OCI-LY1 (cell line): ENCODE measurements around the gene IMMP2L.

Experiments
- H2AFZ ChIP-seq: fragments of 200-600 bp; sonication (generic), shearing (Covaris generic); 2 replicates; pipeline ENCODE4 v1.6.0; 2014; ENCODE audit warnings: antibody characterized with exemption, mild to moderate bottlenecking, low read length
- H3F3A ChIP-seq: fragments of 200-600 bp; sonication (generic), shearing (Covaris generic); 2 replicates; pipeline ENCODE4 v1.6.0; 2014; ENCODE audit warnings: mild to moderate bottlenecking, antibody characterized with exemption, low read length, moderate library complexity; ENCODE audit not compliant: insufficient read depth
- H3K27ac ChIP-seq: fragments of 200-600 bp; sonication (generic); 2 replicates; pipeline ENCODE4 v1.5.1; 2014; ENCODE audit warnings: low read length, mixed run types, mild to moderate bottlenecking, low read depth; ENCODE audit not compliant: poor library complexity, severe bottlenecking
- H3K27me3 ChIP-seq: fragments of 200-600 bp; sonication (generic); 2 replicates; pipeline ENCODE4 v1.6.0; 2014; ENCODE audit warnings: antibody characterized with exemption, mild to moderate bottlenecking, low read length, moderate library complexity; ENCODE audit not compliant: insufficient read depth
- H3K36me3 ChIP-seq: fragments of 200-600 bp; sonication (generic); 2 replicates; pipeline ENCODE4 v1.6.1; 2014; ENCODE audit warnings: mild to moderate bottlenecking, antibody characterized with exemption, low read length, moderate library complexity, mixed read lengths; ENCODE audit not compliant: insufficient read depth
- H3K4me1 ChIP-seq: fragments of 200-600 bp; sonication (generic); 2 replicates; pipeline ENCODE4 v1.5.1; 2014; ENCODE audit warnings: mild to moderate bottlenecking, low read length, moderate library complexity; ENCODE audit not compliant: insufficient read depth, severe bottlenecking
- H3K4me2 ChIP-seq: fragments of 200-600 bp; sonication (generic), shearing (Covaris generic); 2 replicates; pipeline ENCODE4 v1.6.1; 2014; ENCODE audit warnings: low read length
- H3K4me3 ChIP-seq: fragments of 200-600 bp; sonication (generic); 2 replicates; pipeline ENCODE4 v1.5.1; 2014; ENCODE audit warnings: low read length, low read depth, mild to moderate bottlenecking, mixed read lengths; ENCODE audit not compliant: poor library complexity, severe bottlenecking
- H3K79me2 ChIP-seq: fragments of 200-600 bp; shearing (Covaris generic); 2 replicates; pipeline ENCODE4 v1.6.1; 2016; ENCODE audit warnings: mixed run types, low read length, mixed read lengths; ENCODE audit not compliant: insufficient read depth
- H3K9ac ChIP-seq: fragments of 200-600 bp; sonication (generic), shearing (Covaris generic); 2 replicates; pipeline ENCODE4 v1.6.1; 2014; ENCODE audit warnings: mild to moderate bottlenecking, low read length, mixed read lengths
- H3K9me2 ChIP-seq: fragments of 200-600 bp; sonication (generic), shearing (Covaris generic); 2 replicates; pipeline ENCODE4 v1.6.1; 2014; ENCODE audit warnings: low read depth, mild to moderate bottlenecking, low read length, mixed read lengths
- H3K9me3 ChIP-seq: fragments of 200-600 bp; shearing (Covaris generic); 2 replicates; pipeline ENCODE4 v1.6.1; 2014; ENCODE audit warnings: low read length, mixed read lengths
- H4K20me1 ChIP-seq: fragments of 200-600 bp; sonication (generic), shearing (Covaris generic); 2 replicates; pipeline ENCODE4 v1.6.0; 2016; ENCODE audit warnings: mild to moderate bottlenecking, low read length; ENCODE audit not compliant: insufficient read depth
- CTCF ChIP-seq: fragments of 200-600 bp; sonication (generic), shearing (Covaris generic); IDR thresholded peaks from 2 replicates; pipeline ENCODE4 v1.5.1; 2017; ENCODE audit warnings: mild to moderate bottlenecking, antibody characterized with exemption, low read length, moderate library complexity, mixed read lengths
- EZH2 ChIP-seq: fragments of 200-600 bp; sonication (generic), shearing (Covaris generic); IDR thresholded peaks from 2 replicates; pipeline ENCODE4 v1.8.0; 2017; ENCODE audit warnings: borderline replicate concordance, mixed run types, mild to moderate bottlenecking, antibody characterized with exemption, low read length, moderate library complexity, mixed read lengths

The IMMP2L gene

GRCh38 chr7:111400088-111400487 is 162.2 kb downstream of the IMMP2L start:
- Histone ChIP-seq H3K27ac (no peak overlapping the region), H3F3A (no peaks in the 10 kb centered on the region), H3K79me2 (no peaks in the 10 kb centered on the region), H3K9ac (no peak overlapping the region), H4K20me1 (no peaks in the 10 kb centered on the region), H3K36me3 (no peaks in the 10 kb centered on the region), H3K9me2 (no peaks in the 10 kb centered on the region), H3K4me1 (no peaks in the 10 kb centered on the region), H3K4me3 (no peak overlapping the region), H3K27me3 (no peaks in the 10 kb centered on the region), H2AFZ (no peak overlapping the region), H3K4me2 (no peak overlapping the region), H3K9me3 (no peaks in the 10 kb centered on the region)
- no peak for TF ChIP-seq EZH2
- no peak for TF ChIP-seq CTCF

GRCh38 chr7:111394891-111395290 is 167.4 kb downstream of the IMMP2L start:
- no peaks in the 10 kb centered on the region for H3K27me3 ChIP-seq

GRCh38 chr7:111393011-111393754 is 169.1 kb downstream of the IMMP2L start:
- Histone ChIP-seq H3K4me3 (no peak overlapping the region), H3K9me3 (no peaks in the 10 kb centered on the region), H3K4me1 (no peaks in the 10 kb centered on the region), H3K27me3 (no peaks in the 10 kb centered on the region), H3K9me2 (no peaks in the 10 kb centered on the region), H3K79me2 (no peaks in the 10 kb centered on the region), H3K36me3 (no peaks in the 10 kb centered on the region), H3K27ac (no peak overlapping the region), H3K4me2 (no peak overlapping the region), H3K9ac (no peak overlapping the region), H4K20me1 (no peaks in the 10 kb centered on the region), H3F3A (no peaks in the 10 kb centered on the region), H2AFZ (no peak overlapping the region)
- TF ChIP-seq EZH2 = no peak
- TF ChIP-seq CTCF = no peak

More at GRCh38 chr7:111394891-111395290, 167.4 kb downstream of the IMMP2L start:
- Histone ChIP-seq H3K9me3 (no peaks in the 10 kb centered on the region), H3K4me2 (no peak overlapping the region), H3K9me2 (no peaks in the 10 kb centered on the region), H3K79me2 (no peaks in the 10 kb centered on the region), H3K36me3 (no peaks in the 10 kb centered on the region), H3K4me3 (no peak overlapping the region), H4K20me1 (no peaks in the 10 kb centered on the region), H3K27ac (no peak overlapping the region), H3K9ac (no peak overlapping the region), H3F3A (no peaks in the 10 kb centered on the region), H2AFZ (no peak overlapping the region), H3K4me1 (no peaks in the 10 kb centered on the region)
- TF ChIP-seq EZH2 (no peak), CTCF (no peak)
